ENCODE data around the gene LYRM7.
"Not testable (repeated sequence)": the region's sequence is repeated elsewhere in the genome, so short reads cannot be mapped to it uniquely, and the experiment has no call there.

Gene LYRM7

GRCh38 chr5:131221888-131222287, 51.1 kb downstream of the LYRM7 start:
- no peak for DNase-seq

- DNase-seq, result no peak
Measured at GRCh38 chr5:131222731-131223130, 52.0 kb downstream of the LYRM7 start.

GRCh38 chr5:131223751-131224386, 53.1 kb downstream of the LYRM7 start:
- no peak for DNase-seq

GRCh38 chr5:131224387-131225201, 53.9 kb downstream of the LYRM7 start:
- DNase-seq, result no peak

GRCh38 chr5:131225282-131225974, 54.7 kb downstream of the LYRM7 start:
- DNase-seq, result no peak

- no peak for DNase-seq
Measured at GRCh38 chr5:131226899-131227298, 56.2 kb downstream of the LYRM7 start.

- no peak for DNase-seq
Measured at GRCh38 chr5:131228646-131229045, 57.9 kb downstream of the LYRM7 start.

GRCh38 chr5:131229623-131230022, 58.9 kb downstream of the LYRM7 start:
- no peak for DNase-seq

- DNase-seq, result no peak
Measured at GRCh38 chr5:131230406-131230805, 59.7 kb downstream of the LYRM7 start.

GRCh38 chr5:131239686-131240085, 68.9 kb downstream of the LYRM7 start:
- DNase-seq, result no peak

GRCh38 chr5:131242728-131243255, 72.0 kb downstream of the LYRM7 start:
- no peak for DNase-seq

GRCh38 chr5:131245312-131245711, 74.6 kb downstream of the LYRM7 start:
- DNase-seq, result no peak

GRCh38 chr5:131245948-131246347, 75.2 kb downstream of the LYRM7 start:
- no peak for DNase-seq

GRCh38 chr5:131246504-131246903, 75.8 kb downstream of the LYRM7 start:
- DNase-seq, result no peak

- no peak for DNase-seq
Measured at GRCh38 chr5:131250751-131251475, 80.2 kb downstream of the LYRM7 start.

GRCh38 chr5:131252824-131253171, 82.1 kb downstream of the LYRM7 start:
- no peak for DNase-seq

GRCh38 chr5:131254025-131254424, 83.3 kb downstream of the LYRM7 start:
- not testable (repeated sequence) for DNase-seq

GRCh38 chr5:131254741-131255140, 84.0 kb downstream of the LYRM7 start:
- DNase-seq, result no peak
